GM12878 (cell line): Measurements from ENCODE around the gene TEC.

Experiments used
- CTCF ChIP-seq, 3 experiments: IDR thresholded peaks in 2 of 3; conservative IDR thresholded peaks in 1 of 3; 2 replicates each; pipeline ENCODE4 v1.5.1; 2011; ENCODE audit warnings: low read depth in 3 of 3, low read length in 3 of 3, mild to moderate bottlenecking in 3 of 3, control low read depth in 2 of 3, moderate library complexity in 2 of 3, inconsistent platforms in 1 of 3, mixed read lengths in 1 of 3; ENCODE audit not compliant: control insufficient read depth in 2 of 3, insufficient read depth in 1 of 3; ENCODE audit errors: extremely low read depth in 1 of 3
- GABPA ChIP-seq: IDR thresholded peaks from 2 replicates; pipeline ENCODE4 v1.6.1; 2014; ENCODE audit warnings: antibody characterized with exemption, low read depth, mild to moderate bottlenecking, inconsistent platforms
- POLR2A ChIP-seq: IDR thresholded peaks from 2 replicates; pipeline ENCODE4 v1.6.1; 2011; ENCODE audit warnings: low read depth, mild to moderate bottlenecking, low read length
- STAT1 ChIP-seq: fragments of 450-650 bp; conservative IDR thresholded peaks from 2 replicates; pipeline ENCODE4 v1.6.1; 2014; ENCODE audit warnings: antibody characterized with exemption, mild to moderate bottlenecking

- TF ChIP-seq STAT1 (no peak), CTCF (IDR thresholded peaks at IDR 0.05 in 2 of 3, conservative IDR thresholded peaks at IDR 0.05 in 1 of 3; ENCODE audit: control insufficient read depth in 2 of 3, extremely low read depth in 1 of 3, insufficient read depth in 1 of 3, low read depth in 3 of 3, low read length in 3 of 3) (no peak), POLR2A (no peak), GABPA (no peak)
These were observed 7.2 kb downstream of the TEC start for GRCh38 chr4:48262484-48262883.
